DMS153 treated with DMSO at 0.1 percent for 48 hours (cell line): ENCODE results near the gene SZRD1.

Experiments
- DNase-seq: peaks from one replicate; lab custom pipeline; 2025; ENCODE audit not compliant: unreplicated experiment; lab: John Stamatoyannopoulos, UW

Gene SZRD1

GRCh38 chr1:16436946-16437474, 70.0 kb downstream of the SZRD1 start, which contains the start of gene SPATA21:
Gene SPATA21, minus strand, starts transcription at chr1:16437424. Its CDS starts 6,053 bp downstream, at chr1:16431371.
- no peak for DNase-seq

- DNase-seq = no peak
Measured at GRCh38 chr1:16438516-16438915, 71.5 kb downstream of the SZRD1 start.

GRCh38 chr1:16438924-16439323, 71.9 kb downstream of the SZRD1 start:
- no peak for DNase-seq

- no peak for DNase-seq
Measured at GRCh38 chr1:16440131-16440469, 73.1 kb downstream of the SZRD1 start.

- DNase-seq = peak; percentile 86
Measured at GRCh38 chr1:16440470-16441281, 73.6 kb downstream of the SZRD1 start, which contains the start of gene NECAP2. Gene NECAP2, plus strand, starts transcription at chr1:16440724. Its CDS starts 38 bp downstream, at chr1:16440762.

GRCh38 chr1:16441282-16441665, 74.2 kb downstream of the SZRD1 start:
- no peak for DNase-seq

GRCh38 chr1:16442265-16442664, 75.2 kb downstream of the SZRD1 start:
- no peak for DNase-seq

GRCh38 chr1:16442941-16443340, 75.9 kb downstream of the SZRD1 start:
- no peak for DNase-seq

- no peak for DNase-seq
Measured at GRCh38 chr1:16443975-16444770, 77.1 kb downstream of the SZRD1 start.

- DNase-seq = no peak
Measured at GRCh38 chr1:16445052-16445451, 78.0 kb downstream of the SZRD1 start.

- no peak for DNase-seq
Measured at GRCh38 chr1:16446116-16446515, 79.1 kb downstream of the SZRD1 start.

GRCh38 chr1:16447641-16448040, 80.6 kb downstream of the SZRD1 start:
- DNase-seq = no peak
